Measurements from ENCODE around the gene CLOCK. TPM values are rescaled to one million over a fixed set of nuclear protein-coding genes. Genes with fewer than 3 reads are reported as not detected.

Gene CLOCK
- total and polyA plus RNA-seq, 2 of the 13 experiments (the other 11 are each of a cell fraction or from before 2014, with no cell fraction given), result 8.8 to 13.5 TPM

GRCh38 chr4:55381502-55381901 is 165.2 kb downstream of the CLOCK start (continued):
- peak; percentile 57; the same call in 1 of the 2 replicates for TF ChIP-seq ZBTB39 (CRISPR knock-in tag; IDR thresholded peaks at IDR 0.05)
- no peak for TF ChIP-seq ZNF800 (CRISPR knock-in tag; IDR thresholded peaks at IDR 0.05)
- no peak for TF ChIP-seq JARID2 (CRISPR knock-in tag; IDR thresholded peaks at IDR 0.05; ENCODE audit: insufficient replicate concordance)
- TF ChIP-seq PRMT3 (CRISPR knock-in tag; IDR thresholded peaks at IDR 0.05; ENCODE audit: borderline replicate concordance, low read depth), result no peak
- TF ChIP-seq HNF4G (IDR thresholded peaks at IDR 0.05; ENCODE audit: borderline replicate concordance, low read depth, low read length), result no peak
- TF ChIP-seq HNF4G (CRISPR knock-in tag; IDR thresholded peaks at IDR 0.05; ENCODE audit: borderline replicate concordance, low read depth), result no peak
- TF ChIP-seq PRDM15 (CRISPR knock-in tag; IDR thresholded peaks at IDR 0.05), result no peak
- no peak for TF ChIP-seq ZNF329 (CRISPR knock-in tag; IDR thresholded peaks at IDR 0.05; ENCODE audit: low read depth)
- TF ChIP-seq ZNF646 (CRISPR knock-in tag; IDR thresholded peaks at IDR 0.05), result no peak
